CD14-positive monocyte (primary cell): ENCODE data around the gene NUBP2. TPM values are rescaled to one million over a fixed set of nuclear protein-coding genes. Genes with fewer than 3 reads are reported as not detected.
A peak's percentile ranks its signal among the peaks of the same experiment; 100 is the strongest.

Experiments
- DNase-seq, 3 donors: peaks; one replicate each; pipeline ENCODE4 v3.0.0-alpha.2; 2011 to 2022
- H2AFZ ChIP-seq: 2 replicates; pipeline ENCODE4 v1.6.0; 2012; ENCODE audit warnings: mild to moderate bottlenecking, low read depth, low read length, inconsistent platforms; ENCODE audit not compliant: insufficient read depth, poor library complexity, severe bottlenecking
- H3K27ac ChIP-seq, 2 donors: 1 replicate in 1 of 2; 2 replicates in 1 of 2; pipeline ENCODE4 v1.5.1; 2012 to 2013; ENCODE audit warnings: low read length in 2 of 2, control low read depth in 1 of 2, inconsistent platforms in 1 of 2, low read depth in 1 of 2, mild to moderate bottlenecking in 1 of 2
- H3K27me3 ChIP-seq, 2 donors: one replicate each; pipeline versions ENCODE4 v1.6.0 to v1.6.1; 2011 to 2013; ENCODE audit warnings: low read length in 2 of 2; ENCODE audit not compliant: control insufficient read depth in 2 of 2, insufficient read depth in 2 of 2
- H3K36me3 ChIP-seq, 2 donors: replicated peaks in 1 of 2; 1 replicate in 1 of 2; 2 replicates in 1 of 2; pipeline versions ENCODE4 v1.5.1 to v1.6.1; 2012 to 2013; ENCODE audit warnings: low read length in 2 of 2, control low read depth in 1 of 2, inconsistent platforms in 1 of 2, mild to moderate bottlenecking in 1 of 2; ENCODE audit not compliant: insufficient read depth in 2 of 2, control insufficient read depth in 1 of 2
- H3K4me1 ChIP-seq, 2 donors: 1 replicate in 1 of 2; 2 replicates in 1 of 2; pipeline versions ENCODE4 v1.5.1 to v1.6.1; 2012 to 2013; ENCODE audit warnings: low read length in 2 of 2, control low read depth in 1 of 2, inconsistent platforms in 1 of 2, mild to moderate bottlenecking in 1 of 2, moderate library complexity in 1 of 2; ENCODE audit not compliant: insufficient read depth in 2 of 2, control insufficient read depth in 1 of 2
- H3K4me2 ChIP-seq: replicated peaks from 2 replicates; pipeline ENCODE3; 2012; ENCODE audit warnings: low read length, moderate library complexity, mild to moderate bottlenecking; ENCODE audit not compliant: poor library complexity, severe bottlenecking; ENCODE audit errors: extremely low read depth
- H3K4me3 ChIP-seq, 3 experiments: fragments of 200-600 bp in 1 of 3; sonication (generic) in 1 of 3; replicated peaks in 1 of 3; 1 replicate in 2 of 3; 2 replicates in 1 of 3; pipeline ENCODE4 v1.5.1; 2011 to 2013; ENCODE audit warnings: low read length in 3 of 3, mild to moderate bottlenecking in 3 of 3, control low read depth in 2 of 3, low read depth in 2 of 3, inconsistent platforms in 1 of 3, moderate library complexity in 1 of 3
- H3K79me2 ChIP-seq: 2 replicates; pipeline ENCODE4 v1.6.0; 2012; ENCODE audit warnings: mild to moderate bottlenecking, control low read depth, inconsistent platforms, low read length, moderate library complexity; ENCODE audit not compliant: insufficient read depth
- H3K9ac ChIP-seq: 2 replicates; pipeline ENCODE4 v1.6.0; 2017; ENCODE audit warnings: low read length, mild to moderate bottlenecking; ENCODE audit not compliant: insufficient read depth, poor library complexity, severe bottlenecking
- H3K9me3 ChIP-seq, 2 donors: replicated peaks in 1 of 2; 1 replicate in 1 of 2; 2 replicates in 1 of 2; pipeline versions ENCODE4 v1.5.1 to v1.6.1; 2012 to 2013; ENCODE audit warnings: low read length in 2 of 2, control low read depth in 1 of 2; ENCODE audit not compliant: control insufficient read depth in 1 of 2, insufficient read depth in 1 of 2
- H4K20me1 ChIP-seq: 2 replicates; pipeline ENCODE4 v1.6.0; 2012; ENCODE audit warnings: mild to moderate bottlenecking, low read length, control low read depth, moderate library complexity; ENCODE audit not compliant: insufficient read depth
- H3K27ac Mint-ChIP-seq, 7 donors: one replicate each; pipeline ENCODE4 v1.8.0; 2020; ENCODE audit warnings: mild to moderate bottlenecking in 7 of 7, mixed read lengths in 7 of 7, moderate library complexity in 6 of 7, inconsistent platforms in 2 of 7
- H3K27me3 Mint-ChIP-seq, 3 donors: one replicate each; pipeline ENCODE4 v1.8.0; 2021 to 2022; ENCODE audit warnings: low read depth in 3 of 3, mild to moderate bottlenecking in 3 of 3, mixed read lengths in 3 of 3, moderate library complexity in 3 of 3, inconsistent platforms in 1 of 3
- H3K36me3 Mint-ChIP-seq, 2 donors: one replicate each; pipeline ENCODE4 v1.8.0; 2020; ENCODE audit warnings: mixed read lengths in 2 of 2, inconsistent platforms in 1 of 2, mild to moderate bottlenecking in 1 of 2
- H3K4me1 Mint-ChIP-seq: one replicate; pipeline ENCODE4 v1.8.0; 2020; ENCODE audit warnings: mild to moderate bottlenecking, mixed read lengths
- H3K4me3 Mint-ChIP-seq, 2 donors: one replicate each; pipeline ENCODE4 v1.8.0; 2020; ENCODE audit warnings: mild to moderate bottlenecking in 2 of 2, mixed read lengths in 2 of 2, moderate library complexity in 1 of 2
- H3K9me3 Mint-ChIP-seq, 7 donors: one replicate each; pipeline ENCODE4 v1.8.0; 2020 to 2022; ENCODE audit warnings: mixed read lengths in 7 of 7, mild to moderate bottlenecking in 6 of 7, moderate library complexity in 6 of 7, inconsistent platforms in 2 of 7
- WGBS: methylation state at CpG from one replicate; pipeline ENCODE4 v1.1.5; 2013; ENCODE audit warnings: missing lambda C conversion rate; ENCODE audit not compliant: insufficient coverage; 5-methylcytosine and 5-hydroxymethylcytosine counted together
- intact Hi-C, 2 donors: fragments of 100-400 bp; cut with micrococcal nuclease; formaldehyde crosslinking; loops; one replicate each; pipeline versions ENCODE4 v1.15.0 to v1.15.1; 2023
- polyA plus RNA-seq, 3 donors: library from polyadenylated mRNA; depleted of rRNA in 1 of 3; unstranded in 2 of 3; stranded (reverse) in 1 of 3; fragments of 300-500 nt in 2 of 3; fragments of >200 nt in 1 of 3; fragmentation: Illumina TruSeq in 2 of 3; gene quantifications; 1 replicate in 2 of 3; 2 replicates in 1 of 3; pipeline ENCODE4 v1.2.3, GENCODE V29; 2012 to 2021
- TF ChIP-seq, protein P1 (sequence below): fragments of 200-600 bp; IDR thresholded peaks from one replicate; pipeline ENCODE4 v1.8.0; 2022; ENCODE audit warnings: antibody characterized with exemption, mild to moderate bottlenecking

Gene NUBP2
- polyA plus RNA-seq, 3 donors = 34.4 to 69.5 (median 57.9) TPM

DNA sequence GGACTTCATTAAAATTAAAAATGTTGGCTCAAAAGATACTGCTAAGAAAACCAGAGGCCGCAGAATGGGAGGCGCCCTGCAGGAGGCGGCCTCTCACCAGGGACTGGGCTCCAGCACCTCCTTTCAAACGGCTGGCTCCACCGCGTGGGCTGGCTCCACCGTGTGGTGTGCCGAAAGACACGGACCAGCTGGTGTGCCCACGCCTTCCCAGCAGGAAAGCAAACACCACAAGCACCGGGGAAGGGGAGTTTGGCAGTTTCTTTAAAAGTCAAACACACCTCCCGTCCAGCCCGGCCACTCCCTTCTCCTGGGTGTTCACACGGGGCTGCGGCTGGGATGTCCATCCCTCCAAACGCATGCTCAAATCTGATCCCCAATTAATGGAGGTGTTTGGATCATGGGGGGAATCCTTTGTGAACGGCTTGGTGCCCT lies 30.0 kb downstream of the NUBP2 start:
- no peak overlapping the region for H3K27ac ChIP-seq
- H4K20me1 ChIP-seq = peaks cover 27% of the 10 kb centered on the region
- intact Hi-C loops = no loop called here
- H3K4me1 ChIP-seq = no peaks in the 10 kb centered on the region
- peaks cover 57 to 86% of the 10 kb centered on the region in 2 donors for H3K36me3 Mint-ChIP-seq
- TF ChIP-seq, protein P1, sequence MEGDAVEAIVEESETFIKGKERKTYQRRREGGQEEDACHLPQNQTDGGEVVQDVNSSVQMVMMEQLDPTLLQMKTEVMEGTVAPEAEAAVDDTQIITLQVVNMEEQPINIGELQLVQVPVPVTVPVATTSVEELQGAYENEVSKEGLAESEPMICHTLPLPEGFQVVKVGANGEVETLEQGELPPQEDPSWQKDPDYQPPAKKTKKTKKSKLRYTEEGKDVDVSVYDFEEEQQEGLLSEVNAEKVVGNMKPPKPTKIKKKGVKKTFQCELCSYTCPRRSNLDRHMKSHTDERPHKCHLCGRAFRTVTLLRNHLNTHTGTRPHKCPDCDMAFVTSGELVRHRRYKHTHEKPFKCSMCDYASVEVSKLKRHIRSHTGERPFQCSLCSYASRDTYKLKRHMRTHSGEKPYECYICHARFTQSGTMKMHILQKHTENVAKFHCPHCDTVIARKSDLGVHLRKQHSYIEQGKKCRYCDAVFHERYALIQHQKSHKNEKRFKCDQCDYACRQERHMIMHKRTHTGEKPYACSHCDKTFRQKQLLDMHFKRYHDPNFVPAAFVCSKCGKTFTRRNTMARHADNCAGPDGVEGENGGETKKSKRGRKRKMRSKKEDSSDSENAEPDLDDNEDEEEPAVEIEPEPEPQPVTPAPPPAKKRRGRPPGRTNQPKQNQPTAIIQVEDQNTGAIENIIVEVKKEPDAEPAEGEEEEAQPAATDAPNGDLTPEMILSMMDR = no peak
- H3K4me3 Mint-ChIP-seq = no peak overlapping the region
- no peaks in the 10 kb centered on the region for H3K27me3 ChIP-seq
- 11% methylated on average over 11 of the region's 17 CpGs for WGBS
- no peaks in the 10 kb centered on the region for H3K79me2 ChIP-seq
- peaks cover 60 to 73% of the 10 kb centered on the region in 2 donors for H3K36me3 ChIP-seq
- H3K27ac Mint-ChIP-seq = peak overlapping the region in 2 of 7 donors; percentile 17 to 25
- H3K9me3 ChIP-seq = no peaks in the 10 kb centered on the region
- H3K4me3 ChIP-seq = no peak overlapping the region
- no peak overlapping the region for H3K4me2 ChIP-seq
- H3K9me3 Mint-ChIP-seq = no peaks in the 10 kb centered on the region
- no peaks in the 10 kb centered on the region for H3K27me3 Mint-ChIP-seq
- H2AFZ ChIP-seq = no peak overlapping the region
- no peaks in the 10 kb centered on the region for H3K4me1 Mint-ChIP-seq
- DNase-seq = peak in 2 of 3 donors; percentile 16 to 21
- H3K9ac ChIP-seq = no peak overlapping the region

DNA sequence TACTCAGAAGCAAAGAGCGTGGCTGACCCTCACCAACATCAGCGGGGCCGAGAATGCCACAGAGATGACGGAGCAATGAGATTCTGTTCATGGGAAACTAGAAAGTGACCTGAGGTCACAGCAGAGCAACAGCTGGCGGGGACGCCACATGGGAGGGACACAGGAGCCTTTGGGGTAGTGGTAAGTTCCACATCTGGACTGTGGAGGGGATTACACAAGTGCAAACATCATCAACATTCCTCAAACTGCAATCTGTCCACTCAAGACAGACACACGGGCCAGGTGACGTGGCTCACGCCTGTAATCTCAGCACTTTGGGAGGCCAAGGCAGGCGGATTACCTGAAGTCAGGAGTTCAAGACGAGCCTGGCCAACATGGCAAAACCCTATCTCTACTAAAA lies 32.7 kb downstream of the NUBP2 start:
- Histone ChIP-seq H3K4me1 (no peaks in the 10 kb centered on the region), H3K4me3 (no peak overlapping the region), H4K20me1 (peaks cover 35% of the 10 kb centered on the region), H3K9me3 (no peaks in the 10 kb centered on the region), H3K79me2 (no peaks in the 10 kb centered on the region), H3K36me3 (peaks cover 63 to 78% of the 10 kb centered on the region in 2 donors), H2AFZ (no peak overlapping the region), H3K4me2 (no peak overlapping the region), H3K9ac (no peak overlapping the region), H3K27me3 (no peaks in the 10 kb centered on the region), H3K27ac (no peak overlapping the region)
- 96% methylated on average over 7 of the region's 11 CpGs for WGBS
- intact Hi-C loops = no loop called here
- Mint-ChIP-seq H3K27me3 (no peaks in the 10 kb centered on the region), H3K9me3 (no peaks in the 10 kb centered on the region), H3K4me1 (no peaks in the 10 kb centered on the region), H3K4me3 (no peak overlapping the region), H3K27ac (peak overlapping the region in 1 of 7 donors; percentile 36), H3K36me3 (peaks cover 51 to 85% of the 10 kb centered on the region in 2 donors)
- DNase-seq = no peak
- TF ChIP-seq, protein P1 = no peak
